Measurements from ENCODE around the gene CCDC71. TPM values are rescaled to one million over a fixed set of nuclear protein-coding genes. Genes with fewer than 3 reads are reported as not detected.

The CCDC71 gene
- total and polyA plus RNA-seq, 2 experiments from 2014 or later: 1.9 to 44.2 TPM

DNA sequence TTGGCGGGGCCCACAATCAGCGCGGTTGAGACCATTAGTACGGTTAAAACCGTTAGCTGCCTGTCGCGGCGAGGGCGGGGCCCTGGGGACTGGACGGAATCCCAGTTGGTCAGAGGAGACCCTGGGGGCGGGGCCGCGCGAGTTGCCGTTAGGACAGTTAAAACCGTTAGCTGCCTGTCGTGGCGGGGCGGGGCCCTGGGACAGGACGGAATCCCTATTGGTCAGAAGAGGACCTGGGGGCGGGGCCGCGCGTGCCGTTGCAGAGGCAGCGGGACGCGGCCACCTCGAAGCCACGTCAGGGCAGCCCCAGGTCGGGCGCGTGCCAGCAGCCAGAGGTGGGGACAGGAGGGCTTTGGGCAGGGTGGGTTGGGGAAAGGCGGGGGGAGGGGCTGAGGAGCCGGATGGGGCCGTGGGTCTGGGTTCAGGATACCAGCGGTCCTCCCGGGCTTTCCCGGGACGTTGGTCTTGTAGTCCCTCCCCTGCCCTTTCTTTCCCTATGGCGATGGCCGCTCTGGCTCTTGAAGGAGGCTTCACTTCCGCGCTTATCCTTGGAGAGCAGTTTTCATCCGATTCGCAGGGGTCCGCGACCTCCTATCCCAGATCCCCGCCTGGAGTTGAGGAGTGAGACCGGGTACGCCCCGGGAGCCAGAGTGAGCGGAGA lies 33.2 kb upstream of the CCDC71 start:
- DNase-seq (ENCODE audit: low spot score) (peak; percentile 96), ATAC-seq (peak; percentile 96)
- Histone ChIP-seq H3K36me3 (ENCODE audit: insufficient read depth) (no peaks in the 10 kb centered on the region), H3K27me3 (ENCODE audit: insufficient read depth) (no peaks in the 10 kb centered on the region; the same call in 1 of the 2 replicates), H3K4me1 (ENCODE audit: insufficient read depth) (no peaks in the 10 kb centered on the region), H2AFZ (peak overlapping the region; percentile 89), H3K79me2 (replicated peaks; ENCODE audit: insufficient read depth) (no peaks in the 10 kb centered on the region), H3K9me2 (ENCODE audit: insufficient read depth) (no peaks in the 10 kb centered on the region), H3F3A (replicated peaks; ENCODE audit: low read depth) (no peaks in the 10 kb centered on the region), H3K4me2 (peak overlapping the region; percentile 68), H3K27ac (ENCODE audit: low read depth) (no peak overlapping the region), H4K20me1 (replicated peaks; ENCODE audit: insufficient read depth) (no peaks in the 10 kb centered on the region), H3K4me3 (peak overlapping the region; percentile 45)
- H3K27me3 Mint-ChIP-seq (ENCODE audit: insufficient read depth, low read depth, poor library complexity): peaks cover 5% of the 10 kb centered on the region
- no peaks in the 10 kb centered on the region for H3K4me1 Mint-ChIP-seq
- H3K27ac Mint-ChIP-seq: no peak overlapping the region
- no peaks in the 10 kb centered on the region for H3K36me3 Mint-ChIP-seq (ENCODE audit: low read depth)
- peaks cover 9% of the 10 kb centered on the region for H3K9me3 Mint-ChIP-seq
- TF ChIP-seq, protein P1, sequence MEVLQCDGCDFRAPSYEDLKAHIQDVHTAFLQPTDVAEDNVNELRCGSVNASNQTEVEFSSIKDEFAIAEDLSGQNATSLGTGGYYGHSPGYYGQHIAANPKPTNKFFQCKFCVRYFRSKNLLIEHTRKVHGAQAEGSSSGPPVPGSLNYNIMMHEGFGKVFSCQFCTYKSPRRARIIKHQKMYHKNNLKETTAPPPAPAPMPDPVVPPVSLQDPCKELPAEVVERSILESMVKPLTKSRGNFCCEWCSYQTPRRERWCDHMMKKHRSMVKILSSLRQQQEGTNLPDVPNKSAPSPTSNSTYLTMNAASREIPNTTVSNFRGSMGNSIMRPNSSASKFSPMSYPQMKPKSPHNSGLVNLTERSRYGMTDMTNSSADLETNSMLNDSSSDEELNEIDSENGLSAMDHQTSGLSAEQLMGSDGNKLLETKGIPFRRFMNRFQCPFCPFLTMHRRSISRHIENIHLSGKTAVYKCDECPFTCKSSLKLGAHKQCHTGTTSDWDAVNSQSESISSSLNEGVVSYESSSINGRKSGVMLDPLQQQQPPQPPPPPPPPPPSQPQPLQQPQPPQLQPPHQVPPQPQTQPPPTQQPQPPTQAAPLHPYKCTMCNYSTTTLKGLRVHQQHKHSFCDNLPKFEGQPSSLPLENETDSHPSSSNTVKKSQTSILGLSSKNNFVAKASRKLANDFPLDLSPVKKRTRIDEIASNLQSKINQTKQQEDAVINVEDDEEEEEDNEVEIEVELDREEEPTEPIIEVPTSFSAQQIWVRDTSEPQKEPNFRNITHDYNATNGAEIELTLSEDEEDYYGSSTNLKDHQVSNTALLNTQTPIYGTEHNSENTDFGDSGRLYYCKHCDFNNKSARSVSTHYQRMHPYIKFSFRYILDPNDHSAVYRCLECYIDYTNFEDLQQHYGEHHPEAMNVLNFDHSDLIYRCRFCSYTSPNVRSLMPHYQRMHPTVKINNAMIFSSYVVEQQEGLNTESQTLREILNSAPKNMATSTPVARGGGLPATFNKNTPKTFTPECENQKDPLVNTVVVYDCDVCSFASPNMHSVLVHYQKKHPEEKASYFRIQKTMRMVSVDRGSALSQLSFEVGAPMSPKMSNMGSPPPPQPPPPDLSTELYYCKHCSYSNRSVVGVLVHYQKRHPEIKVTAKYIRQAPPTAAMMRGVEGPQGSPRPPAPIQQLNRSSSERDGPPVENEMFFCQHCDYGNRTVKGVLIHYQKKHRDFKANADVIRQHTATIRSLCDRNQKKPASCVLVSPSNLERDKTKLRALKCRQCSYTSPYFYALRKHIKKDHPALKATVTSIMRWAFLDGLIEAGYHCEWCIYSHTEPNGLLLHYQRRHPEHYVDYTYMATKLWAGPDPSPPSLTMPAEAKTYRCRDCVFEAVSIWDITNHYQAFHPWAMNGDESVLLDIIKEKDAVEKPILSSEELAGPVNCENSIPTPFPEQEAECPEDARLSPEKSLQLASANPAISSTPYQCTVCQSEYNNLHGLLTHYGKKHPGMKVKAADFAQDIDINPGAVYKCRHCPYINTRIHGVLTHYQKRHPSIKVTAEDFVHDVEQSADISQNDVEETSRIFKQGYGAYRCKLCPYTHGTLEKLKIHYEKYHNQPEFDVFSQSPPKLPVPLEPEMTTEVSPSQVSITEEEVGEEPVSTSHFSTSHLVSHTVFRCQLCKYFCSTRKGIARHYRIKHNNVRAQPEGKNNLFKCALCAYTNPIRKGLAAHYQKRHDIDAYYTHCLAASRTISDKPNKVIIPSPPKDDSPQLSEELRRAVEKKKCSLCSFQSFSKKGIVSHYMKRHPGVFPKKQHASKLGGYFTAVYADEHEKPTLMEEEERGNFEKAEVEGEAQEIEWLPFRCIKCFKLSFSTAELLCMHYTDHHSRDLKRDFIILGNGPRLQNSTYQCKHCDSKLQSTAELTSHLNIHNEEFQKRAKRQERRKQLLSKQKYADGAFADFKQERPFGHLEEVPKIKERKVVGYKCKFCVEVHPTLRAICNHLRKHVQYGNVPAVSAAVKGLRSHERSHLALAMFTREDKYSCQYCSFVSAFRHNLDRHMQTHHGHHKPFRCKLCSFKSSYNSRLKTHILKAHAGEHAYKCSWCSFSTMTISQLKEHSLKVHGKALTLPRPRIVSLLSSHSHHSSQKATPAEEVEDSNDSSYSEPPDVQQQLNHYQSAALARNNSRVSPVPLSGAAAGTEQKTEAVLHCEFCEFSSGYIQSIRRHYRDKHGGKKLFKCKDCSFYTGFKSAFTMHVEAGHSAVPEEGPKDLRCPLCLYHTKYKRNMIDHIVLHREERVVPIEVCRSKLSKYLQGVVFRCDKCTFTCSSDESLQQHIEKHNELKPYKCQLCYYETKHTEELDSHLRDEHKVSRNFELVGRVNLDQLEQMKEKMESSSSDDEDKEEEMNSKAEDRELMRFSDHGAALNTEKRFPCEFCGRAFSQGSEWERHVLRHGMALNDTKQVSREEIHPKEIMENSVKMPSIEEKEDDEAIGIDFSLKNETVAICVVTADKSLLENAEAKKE (CRISPR knock-in tag; IDR thresholded peaks at IDR 0.05): no peak
- no peak for TF ChIP-seq ZNF331 (CRISPR knock-in tag; IDR thresholded peaks at IDR 0.05; ENCODE audit: low read depth)
- no peak for TF ChIP-seq EZH2phosphoT487 (IDR thresholded peaks at IDR 0.05; ENCODE audit: unreplicated experiment)
- TF ChIP-seq, protein P2, sequence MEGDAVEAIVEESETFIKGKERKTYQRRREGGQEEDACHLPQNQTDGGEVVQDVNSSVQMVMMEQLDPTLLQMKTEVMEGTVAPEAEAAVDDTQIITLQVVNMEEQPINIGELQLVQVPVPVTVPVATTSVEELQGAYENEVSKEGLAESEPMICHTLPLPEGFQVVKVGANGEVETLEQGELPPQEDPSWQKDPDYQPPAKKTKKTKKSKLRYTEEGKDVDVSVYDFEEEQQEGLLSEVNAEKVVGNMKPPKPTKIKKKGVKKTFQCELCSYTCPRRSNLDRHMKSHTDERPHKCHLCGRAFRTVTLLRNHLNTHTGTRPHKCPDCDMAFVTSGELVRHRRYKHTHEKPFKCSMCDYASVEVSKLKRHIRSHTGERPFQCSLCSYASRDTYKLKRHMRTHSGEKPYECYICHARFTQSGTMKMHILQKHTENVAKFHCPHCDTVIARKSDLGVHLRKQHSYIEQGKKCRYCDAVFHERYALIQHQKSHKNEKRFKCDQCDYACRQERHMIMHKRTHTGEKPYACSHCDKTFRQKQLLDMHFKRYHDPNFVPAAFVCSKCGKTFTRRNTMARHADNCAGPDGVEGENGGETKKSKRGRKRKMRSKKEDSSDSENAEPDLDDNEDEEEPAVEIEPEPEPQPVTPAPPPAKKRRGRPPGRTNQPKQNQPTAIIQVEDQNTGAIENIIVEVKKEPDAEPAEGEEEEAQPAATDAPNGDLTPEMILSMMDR (conservative IDR thresholded peaks at IDR 0.05; ENCODE audit: low read depth in 2 of 2): no peak
- no peak; the same call in 1 of the 2 replicates for TF ChIP-seq POLR2AphosphoS5 (IDR thresholded peaks at IDR 0.05; ENCODE audit: low read depth)
- no peak for TF ChIP-seq NANOG (IDR thresholded peaks at IDR 0.05; ENCODE audit: borderline replicate concordance)
- no peak for TF ChIP-seq ZNF114 (CRISPR knock-in tag; IDR thresholded peaks at IDR 0.05)
- no peak overlapping the region for H3K4me3 Mint-ChIP-seq

All from GM23338 (cell line).